ENCODE measurements around the gene TLN1.

DNA sequence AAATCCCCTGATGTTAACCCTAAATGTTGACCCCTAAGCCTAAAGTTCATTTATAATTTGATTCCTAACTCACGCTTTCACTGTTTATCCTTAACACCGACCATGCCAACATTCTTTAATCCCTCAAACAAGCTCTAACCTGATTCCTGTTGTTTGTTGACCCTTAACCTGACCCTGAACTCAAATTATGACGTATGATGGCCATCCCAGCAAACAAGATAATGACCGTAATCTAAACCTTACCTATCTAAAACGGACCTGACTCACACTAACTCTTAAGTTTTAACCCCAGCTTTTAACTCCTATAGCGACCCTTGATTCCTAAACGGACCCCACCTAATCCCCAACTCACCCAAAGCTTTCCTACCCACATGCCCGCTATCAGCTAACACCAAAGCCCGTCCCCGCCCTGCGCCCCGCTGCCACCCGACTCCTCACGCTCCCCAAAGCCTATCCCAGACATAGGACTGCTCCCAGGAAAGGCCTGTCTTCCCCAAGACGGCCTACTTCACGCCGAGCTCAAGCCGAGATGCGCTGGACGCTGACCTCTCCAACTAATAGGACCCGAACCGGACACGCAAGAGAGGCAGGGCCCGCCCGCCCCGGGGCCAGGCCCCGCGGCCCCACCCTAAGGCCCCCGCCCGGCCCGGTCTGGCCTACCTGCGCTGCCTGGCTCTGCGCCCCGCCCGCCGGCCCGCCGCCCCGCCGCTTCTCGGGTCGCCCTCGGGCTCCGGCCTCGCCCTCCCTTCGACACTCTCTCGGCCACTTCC lies 395 bp downstream of the TLN1 start:
- TF ChIP-seq, protein P1, sequence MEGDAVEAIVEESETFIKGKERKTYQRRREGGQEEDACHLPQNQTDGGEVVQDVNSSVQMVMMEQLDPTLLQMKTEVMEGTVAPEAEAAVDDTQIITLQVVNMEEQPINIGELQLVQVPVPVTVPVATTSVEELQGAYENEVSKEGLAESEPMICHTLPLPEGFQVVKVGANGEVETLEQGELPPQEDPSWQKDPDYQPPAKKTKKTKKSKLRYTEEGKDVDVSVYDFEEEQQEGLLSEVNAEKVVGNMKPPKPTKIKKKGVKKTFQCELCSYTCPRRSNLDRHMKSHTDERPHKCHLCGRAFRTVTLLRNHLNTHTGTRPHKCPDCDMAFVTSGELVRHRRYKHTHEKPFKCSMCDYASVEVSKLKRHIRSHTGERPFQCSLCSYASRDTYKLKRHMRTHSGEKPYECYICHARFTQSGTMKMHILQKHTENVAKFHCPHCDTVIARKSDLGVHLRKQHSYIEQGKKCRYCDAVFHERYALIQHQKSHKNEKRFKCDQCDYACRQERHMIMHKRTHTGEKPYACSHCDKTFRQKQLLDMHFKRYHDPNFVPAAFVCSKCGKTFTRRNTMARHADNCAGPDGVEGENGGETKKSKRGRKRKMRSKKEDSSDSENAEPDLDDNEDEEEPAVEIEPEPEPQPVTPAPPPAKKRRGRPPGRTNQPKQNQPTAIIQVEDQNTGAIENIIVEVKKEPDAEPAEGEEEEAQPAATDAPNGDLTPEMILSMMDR (IDR thresholded peaks at IDR 0.05; ENCODE audit: low read length): no peak
- TF ChIP-seq EZH2 (IDR thresholded peaks at IDR 0.05; ENCODE audit: borderline replicate concordance, low read length): no peak

Measured in OCI-LY1 (cell line).